ENCODE results near the gene ANGPT4. TPM values are rescaled to one million over a fixed set of nuclear protein-coding genes. Genes with fewer than 3 reads are reported as not detected.

The ANGPT4 gene
- polyA plus RNA-seq, 1 experiment = not detected

- CTCF ChIA-PET = no interaction called here
These were observed 26.5 kb upstream of the ANGPT4 start for GRCh38 chr20:942611-943010.

DNA sequence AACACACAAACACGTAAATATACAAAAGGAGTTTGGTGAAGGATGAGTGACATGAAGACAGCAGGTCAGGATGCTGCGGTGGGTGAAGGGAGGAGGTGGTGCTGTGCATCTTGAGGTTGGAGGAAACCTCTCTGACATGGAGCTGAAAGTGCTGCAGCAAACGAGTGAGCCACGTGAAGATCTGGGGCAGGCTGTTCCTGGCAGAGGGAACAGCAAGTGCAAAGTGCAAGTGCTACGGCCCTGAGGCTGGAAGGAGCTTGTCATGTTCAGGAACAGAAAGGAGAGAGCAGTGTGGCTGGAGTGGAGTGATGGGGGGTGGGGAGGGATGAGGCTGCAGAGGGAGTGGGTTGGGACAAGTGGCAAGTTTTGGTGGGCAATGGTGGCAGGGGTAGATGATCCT is 24.8 kb upstream of the ANGPT4 start:
- Histone ChIP-seq H3K27me3 (ENCODE audit: control insufficient read depth, insufficient read depth, low read length) (no peaks in the 10 kb centered on the region), H3K9me3 (ENCODE audit: control insufficient read depth, insufficient read depth, low read length) (no peaks in the 10 kb centered on the region), H3K4me3 (ENCODE audit: low read depth, low read length) (no peak overlapping the region), H3K27ac (ENCODE audit: low read depth, low read length) (no peak overlapping the region)
- ChIA-PET CTCF (no interaction called here), POLR2A (no interaction called here)
- TF ChIP-seq, protein P1, sequence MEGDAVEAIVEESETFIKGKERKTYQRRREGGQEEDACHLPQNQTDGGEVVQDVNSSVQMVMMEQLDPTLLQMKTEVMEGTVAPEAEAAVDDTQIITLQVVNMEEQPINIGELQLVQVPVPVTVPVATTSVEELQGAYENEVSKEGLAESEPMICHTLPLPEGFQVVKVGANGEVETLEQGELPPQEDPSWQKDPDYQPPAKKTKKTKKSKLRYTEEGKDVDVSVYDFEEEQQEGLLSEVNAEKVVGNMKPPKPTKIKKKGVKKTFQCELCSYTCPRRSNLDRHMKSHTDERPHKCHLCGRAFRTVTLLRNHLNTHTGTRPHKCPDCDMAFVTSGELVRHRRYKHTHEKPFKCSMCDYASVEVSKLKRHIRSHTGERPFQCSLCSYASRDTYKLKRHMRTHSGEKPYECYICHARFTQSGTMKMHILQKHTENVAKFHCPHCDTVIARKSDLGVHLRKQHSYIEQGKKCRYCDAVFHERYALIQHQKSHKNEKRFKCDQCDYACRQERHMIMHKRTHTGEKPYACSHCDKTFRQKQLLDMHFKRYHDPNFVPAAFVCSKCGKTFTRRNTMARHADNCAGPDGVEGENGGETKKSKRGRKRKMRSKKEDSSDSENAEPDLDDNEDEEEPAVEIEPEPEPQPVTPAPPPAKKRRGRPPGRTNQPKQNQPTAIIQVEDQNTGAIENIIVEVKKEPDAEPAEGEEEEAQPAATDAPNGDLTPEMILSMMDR (IDR thresholded peaks at IDR 0.05; ENCODE audit: low read depth, low read length) = no peak
- DNase-seq (ENCODE audit: low read depth, low spot score) = no peak

More at GRCh38 chr20:942611-943010, 26.5 kb upstream of the ANGPT4 start:
- TF ChIP-seq, protein P1 (IDR thresholded peaks at IDR 0.05; ENCODE audit: low read depth, low read length) = no peak
- no peak for DNase-seq (ENCODE audit: low read depth, low spot score)
- H3K4me3 ChIP-seq (ENCODE audit: low read depth, low read length) = no peak overlapping the region
- no peak overlapping the region for H3K27ac ChIP-seq (ENCODE audit: low read depth, low read length)
- H3K9me3 ChIP-seq (ENCODE audit: control insufficient read depth, insufficient read depth, low read length) = no peaks in the 10 kb centered on the region
- no peaks in the 10 kb centered on the region for H3K27me3 ChIP-seq (ENCODE audit: control insufficient read depth, insufficient read depth, low read length)
- POLR2A ChIA-PET = no interaction called here

DNA sequence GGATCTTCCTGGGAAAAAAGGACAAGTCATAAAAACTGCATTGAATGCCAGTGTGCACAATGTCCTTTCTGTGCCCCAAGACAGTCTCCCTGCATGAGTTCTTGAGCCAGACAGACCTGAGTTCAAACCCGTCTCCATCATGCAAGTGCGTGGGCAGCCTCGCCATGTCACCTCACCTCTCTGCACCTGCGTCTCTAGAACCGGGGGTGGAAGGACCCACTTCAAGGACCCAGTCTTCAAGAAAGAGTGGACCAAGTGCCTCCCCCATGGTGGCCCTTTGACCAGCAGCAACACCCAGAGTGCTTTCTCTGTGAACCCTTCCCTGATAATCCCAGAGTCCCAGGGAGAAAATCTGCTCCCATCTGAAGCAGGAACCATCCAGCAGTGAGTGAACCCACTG is 23.5 kb upstream of the ANGPT4 start:
- ChIA-PET CTCF (no interaction called here), POLR2A (no interaction called here)
- no peak for DNase-seq (ENCODE audit: low read depth, low spot score)
- TF ChIP-seq, protein P1 (IDR thresholded peaks at IDR 0.05; ENCODE audit: low read depth, low read length) = no peak
- no peak overlapping the region for H3K27ac ChIP-seq (ENCODE audit: low read depth, low read length)
- no peaks in the 10 kb centered on the region for H3K27me3 ChIP-seq (ENCODE audit: control insufficient read depth, insufficient read depth, low read length)
- no peak overlapping the region for H3K4me3 ChIP-seq (ENCODE audit: low read depth, low read length)
- no peaks in the 10 kb centered on the region for H3K9me3 ChIP-seq (ENCODE audit: control insufficient read depth, insufficient read depth, low read length)

GRCh38 chr20:934186-934840 is 18.2 kb upstream of the ANGPT4 start:
- TF ChIP-seq, protein P1 (IDR thresholded peaks at IDR 0.05; ENCODE audit: low read depth, low read length) = no peak
- no peak for DNase-seq (ENCODE audit: low read depth, low spot score)
- peaks cover 5% of the 10 kb centered on the region; the same call in 1 of the 2 replicates for H3K9me3 ChIP-seq (ENCODE audit: control insufficient read depth, insufficient read depth, low read length)
- H3K27ac ChIP-seq (ENCODE audit: low read depth, low read length) = no peak overlapping the region
- no peaks in the 10 kb centered on the region for H3K27me3 ChIP-seq (ENCODE audit: control insufficient read depth, insufficient read depth, low read length)
- CTCF ChIA-PET = interaction anchor here (0.6 kb wide), 1 partner anchor 116 kb away, joined by 5 read pairs; no protein-coding TSS in a partner anchor
- H3K4me3 ChIP-seq (ENCODE audit: low read depth, low read length) = no peak overlapping the region
- POLR2A ChIA-PET = no interaction called here

GRCh38 chr20:933029-933428 is 16.9 kb upstream of the ANGPT4 start:
- no peak for DNase-seq (ENCODE audit: low read depth, low spot score)
- ChIA-PET POLR2A (no interaction called here), CTCF (interaction anchor here (0.6 to 0.9 kb wide), 2 partner anchors 117 to 455 kb away, joined by 3 to 4 read pairs; no protein-coding TSS in a partner anchor)
- TF ChIP-seq, protein P1 (IDR thresholded peaks at IDR 0.05; ENCODE audit: low read depth, low read length) = no peak
- H3K9me3 ChIP-seq (ENCODE audit: control insufficient read depth, insufficient read depth, low read length) = peaks cover 5% of the 10 kb centered on the region; the same call in 1 of the 2 replicates
- H3K4me3 ChIP-seq (ENCODE audit: low read depth, low read length) = no peak overlapping the region
- no peaks in the 10 kb centered on the region for H3K27me3 ChIP-seq (ENCODE audit: control insufficient read depth, insufficient read depth, low read length)
- no peak overlapping the region for H3K27ac ChIP-seq (ENCODE audit: low read depth, low read length)
